Upper lobe of left lung (tissue), 6 donors: ENCODE data around the gene ABCA13. TPM values are rescaled to one million over a fixed set of nuclear protein-coding genes. Genes with fewer than 3 reads are reported as not detected.

Experiments used
- ATAC-seq, 2 donors: fragments of 200-7000 bp; cut with Tn5 transposase; one replicate each; pipeline ENCODE4 v1.9.1; 2022; ENCODE audit warnings: mild to moderate bottlenecking in 2 of 2, moderate library complexity in 2 of 2; ENCODE audit not compliant: low FRiP score in 2 of 2
- DNase-seq, 2 donors: peaks; one replicate each; pipeline ENCODE4 v3.0.0-alpha.2; 2019 to 2020
- H3K27ac ChIP-seq, 4 donors: fragments of 200-600 bp; sonication (generic); one replicate each; pipeline ENCODE4 v1.5.1; 2016 to 2019
- H3K27me3 ChIP-seq, 4 donors: fragments of 200-600 bp; sonication (generic); one replicate each; pipeline ENCODE4 v1.5.1; 2017 to 2019
- H3K36me3 ChIP-seq, 4 donors: fragments of 200-600 bp; sonication (generic); one replicate each; pipeline ENCODE4 v1.5.1; 2016 to 2019
- H3K4me1 ChIP-seq, 4 donors: fragments of 200-600 bp; sonication (generic); one replicate each; pipeline ENCODE4 v1.5.1; 2018 to 2019
- H3K4me3 ChIP-seq, 4 donors: fragments of 200-600 bp; sonication (generic); one replicate each; pipeline ENCODE4 v1.5.1; 2017 to 2019; ENCODE audit warnings: mild to moderate bottlenecking in 2 of 4, moderate library complexity in 1 of 4
- H3K9me3 ChIP-seq, 4 donors: fragments of 200-600 bp; sonication (generic); one replicate each; pipeline ENCODE4 v1.5.1; 2018 to 2019
- EP300 ChIP-seq, 4 donors: sonication (generic); formaldehyde crosslinking; IDR thresholded peaks; one replicate each; pipeline ENCODE4 v1.5.1; 2017; ENCODE audit warnings: antibody characterized with exemption in 4 of 4, control low read depth in 2 of 4
- POLR2A ChIP-seq, 4 donors: fragments of 450-650 bp; IDR thresholded peaks; one replicate each; pipeline ENCODE4 v1.5.1; 2016 to 2017; ENCODE audit warnings: antibody characterized with exemption in 4 of 4, mild to moderate bottlenecking in 2 of 4
- POLR2AphosphoS5 ChIP-seq, 2 donors: sonication (generic); formaldehyde crosslinking; IDR thresholded peaks; one replicate each; pipeline ENCODE4 v1.5.1; 2017; ENCODE audit warnings: antibody characterized with exemption in 2 of 2
- WGBS, 2 donors: methylation state at CpG; one replicate each; pipeline ENCODE4 v1.1.5; 2017 to 2018; 5-methylcytosine and 5-hydroxymethylcytosine counted together
- total RNA-seq, 6 donors: library from RNA; depleted of rRNA in 4 of 6; stranded (reverse); fragments of >200 nt in 4 of 6; gene quantifications; one replicate each; pipeline versions ENCODE4 v1.1.0 to v1.2.1, GENCODE V29; 2016 to 2021
- TF ChIP-seq, protein P1 (sequence below), 6 experiments: fragments of 450-650 bp in 4 of 6; fragments of 200-600 bp in 2 of 6; sonication (generic) in 2 of 6; IDR thresholded peaks; one replicate each; pipeline ENCODE4 v1.5.1; 2016 to 2019; ENCODE audit warnings: antibody characterized with exemption in 6 of 6
- donor health status: DM: no; HTN: no; CAD: no; lungs with moderate emphysema.
- donor health status: DM: no; HTN: yes; CAD: no; lungs with severe emphysema.

Gene ABCA13
- total RNA-seq, 6 donors from 2014 or later = 0.49 to 27.7 (median 7.1) TPM

DNA sequence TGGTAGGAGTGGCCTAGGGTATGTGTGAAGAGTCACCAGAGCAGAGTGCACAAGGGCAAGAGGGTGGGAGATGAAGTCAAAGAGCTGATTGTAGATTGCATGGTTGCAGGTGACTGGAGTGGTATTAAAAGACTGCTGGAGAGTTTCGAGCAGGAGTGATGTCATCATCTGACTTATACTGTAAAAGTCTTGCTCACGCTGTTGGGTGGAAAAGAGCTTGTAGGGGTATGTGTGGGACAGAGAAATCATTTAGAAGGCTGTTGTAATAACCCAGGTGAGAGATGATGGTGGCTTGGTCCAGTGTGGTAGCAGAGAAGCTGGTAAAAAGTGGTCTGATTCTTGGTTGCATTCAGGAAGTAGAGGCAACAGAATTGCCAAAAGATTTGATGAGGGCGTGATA is 184.1 kb downstream of the ABCA13 start:
- no peak overlapping the region for H3K27ac ChIP-seq
- no peaks in the 10 kb centered on the region for H3K4me1 ChIP-seq
- TF ChIP-seq POLR2A (IDR thresholded peaks at IDR 0.05) = no peak
- TF ChIP-seq, protein P1, sequence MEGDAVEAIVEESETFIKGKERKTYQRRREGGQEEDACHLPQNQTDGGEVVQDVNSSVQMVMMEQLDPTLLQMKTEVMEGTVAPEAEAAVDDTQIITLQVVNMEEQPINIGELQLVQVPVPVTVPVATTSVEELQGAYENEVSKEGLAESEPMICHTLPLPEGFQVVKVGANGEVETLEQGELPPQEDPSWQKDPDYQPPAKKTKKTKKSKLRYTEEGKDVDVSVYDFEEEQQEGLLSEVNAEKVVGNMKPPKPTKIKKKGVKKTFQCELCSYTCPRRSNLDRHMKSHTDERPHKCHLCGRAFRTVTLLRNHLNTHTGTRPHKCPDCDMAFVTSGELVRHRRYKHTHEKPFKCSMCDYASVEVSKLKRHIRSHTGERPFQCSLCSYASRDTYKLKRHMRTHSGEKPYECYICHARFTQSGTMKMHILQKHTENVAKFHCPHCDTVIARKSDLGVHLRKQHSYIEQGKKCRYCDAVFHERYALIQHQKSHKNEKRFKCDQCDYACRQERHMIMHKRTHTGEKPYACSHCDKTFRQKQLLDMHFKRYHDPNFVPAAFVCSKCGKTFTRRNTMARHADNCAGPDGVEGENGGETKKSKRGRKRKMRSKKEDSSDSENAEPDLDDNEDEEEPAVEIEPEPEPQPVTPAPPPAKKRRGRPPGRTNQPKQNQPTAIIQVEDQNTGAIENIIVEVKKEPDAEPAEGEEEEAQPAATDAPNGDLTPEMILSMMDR (IDR thresholded peaks at IDR 0.05) = no peak
- TF ChIP-seq EP300 (IDR thresholded peaks at IDR 0.05) = no peak
- TF ChIP-seq POLR2AphosphoS5 (IDR thresholded peaks at IDR 0.05) = no peak
- ATAC-seq = no peak
- no peak overlapping the region for H3K4me3 ChIP-seq
- H3K36me3 ChIP-seq = no peaks in the 10 kb centered on the region
- 89 to 96% methylated on average over 3 of the region's 3 CpGs for WGBS, 2 donors
- no peak for DNase-seq
- H3K27me3 ChIP-seq = no peaks in the 10 kb centered on the region
- H3K9me3 ChIP-seq = no peaks in the 10 kb centered on the region

DNA sequence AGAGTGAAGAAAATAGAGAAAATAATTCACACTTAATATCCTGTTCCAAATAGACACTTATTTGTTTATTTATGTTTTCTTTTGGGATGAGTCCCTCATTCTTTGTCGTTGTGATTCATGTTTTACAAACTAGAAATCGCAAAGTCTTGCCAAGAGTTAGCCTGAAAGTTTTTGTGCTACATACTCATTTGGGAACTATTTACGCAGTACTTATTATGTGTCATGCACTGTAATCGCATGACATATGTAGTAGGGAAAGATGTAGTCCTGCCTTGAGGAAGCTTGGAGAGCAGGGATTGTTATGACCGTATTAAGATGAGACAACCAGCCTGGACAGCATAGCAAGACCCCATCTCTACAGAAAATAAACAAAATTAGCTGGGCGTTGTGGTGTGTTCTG is 189.3 kb downstream of the ABCA13 start:
- Histone ChIP-seq H3K27ac (no peak overlapping the region), H3K4me1 (no peaks in the 10 kb centered on the region), H3K4me3 (no peak overlapping the region), H3K36me3 (no peaks in the 10 kb centered on the region), H3K27me3 (no peaks in the 10 kb centered on the region), H3K9me3 (no peaks in the 10 kb centered on the region)
- ATAC-seq = no peak
- DNase-seq = no peak
- TF ChIP-seq EP300 (IDR thresholded peaks at IDR 0.05) (no peak), POLR2A (IDR thresholded peaks at IDR 0.05) (no peak), POLR2AphosphoS5 (IDR thresholded peaks at IDR 0.05) (no peak)
- TF ChIP-seq, protein P1 (IDR thresholded peaks at IDR 0.05) = no peak
- 64 to 81% methylated on average over 6 of the region's 6 CpGs for WGBS, 2 donors

DNA sequence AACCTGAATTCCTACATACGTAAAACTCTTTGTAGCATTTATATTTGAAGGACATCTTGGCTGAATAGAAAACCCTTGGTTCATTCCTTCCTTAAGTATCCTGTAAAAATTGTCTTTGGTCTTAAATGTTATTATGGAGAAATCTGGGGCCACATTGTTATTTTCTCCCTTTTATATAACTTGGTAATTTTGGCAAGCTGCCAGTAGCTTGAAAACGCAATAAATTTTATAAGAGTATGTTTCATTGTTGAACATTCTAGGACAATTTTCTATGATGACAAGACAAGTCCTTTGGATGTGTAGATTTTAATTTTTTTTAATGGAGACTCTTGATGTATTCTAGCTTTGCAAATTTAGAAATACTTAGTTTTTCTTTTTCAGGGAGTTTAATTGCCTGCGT is 191.9 kb downstream of the ABCA13 start:
- WGBS, 2 donors = 40 to 79% methylated on average over 3 of the region's 3 CpGs

DNA sequence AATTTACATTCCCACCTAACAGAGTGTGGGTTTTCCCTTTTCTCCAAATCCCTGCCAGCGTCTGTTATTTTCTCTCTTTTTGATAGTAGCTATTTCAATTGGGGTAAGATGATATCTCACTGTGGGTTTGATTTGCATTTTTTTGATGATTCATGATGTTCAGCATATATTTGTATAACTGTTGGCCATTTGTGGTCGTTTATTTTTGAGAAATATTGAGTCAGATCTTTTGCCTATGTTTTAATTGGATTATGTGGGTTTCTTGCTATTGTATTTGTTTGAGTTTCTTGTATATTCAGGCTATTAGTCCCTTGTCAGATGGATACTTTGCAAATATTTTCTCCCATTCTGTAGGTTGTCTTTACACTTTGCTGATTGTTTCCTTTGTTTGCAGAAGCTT is 193.8 kb downstream of the ABCA13 start:
- no peak for DNase-seq
- WGBS, 2 donors = 45 to 55% methylated on average over 2 of the region's 2 CpGs
- Histone ChIP-seq H3K4me3 (no peak overlapping the region), H3K27me3 (no peaks in the 10 kb centered on the region), H3K27ac (no peak overlapping the region), H3K4me1 (no peaks in the 10 kb centered on the region), H3K9me3 (no peaks in the 10 kb centered on the region), H3K36me3 (no peaks in the 10 kb centered on the region)
- TF ChIP-seq, protein P1 (IDR thresholded peaks at IDR 0.05) = no peak
- TF ChIP-seq POLR2AphosphoS5 (IDR thresholded peaks at IDR 0.05) = no peak
- TF ChIP-seq EP300 (IDR thresholded peaks at IDR 0.05) = no peak
- TF ChIP-seq POLR2A (IDR thresholded peaks at IDR 0.05) = no peak
- no peak for ATAC-seq

More for the DNA sequence above, 191.9 kb downstream of the ABCA13 start:
- no peaks in the 10 kb centered on the region for H3K4me1 ChIP-seq
- no peaks in the 10 kb centered on the region for H3K27me3 ChIP-seq
- ATAC-seq = no peak
- no peak overlapping the region for H3K4me3 ChIP-seq
- H3K27ac ChIP-seq = no peak overlapping the region
- TF ChIP-seq, protein P1 (IDR thresholded peaks at IDR 0.05) = no peak
- no peak for TF ChIP-seq EP300 (IDR thresholded peaks at IDR 0.05)
- TF ChIP-seq POLR2A (IDR thresholded peaks at IDR 0.05) = no peak
- no peaks in the 10 kb centered on the region for H3K9me3 ChIP-seq
- H3K36me3 ChIP-seq = no peaks in the 10 kb centered on the region
- no peak for DNase-seq

DNA sequence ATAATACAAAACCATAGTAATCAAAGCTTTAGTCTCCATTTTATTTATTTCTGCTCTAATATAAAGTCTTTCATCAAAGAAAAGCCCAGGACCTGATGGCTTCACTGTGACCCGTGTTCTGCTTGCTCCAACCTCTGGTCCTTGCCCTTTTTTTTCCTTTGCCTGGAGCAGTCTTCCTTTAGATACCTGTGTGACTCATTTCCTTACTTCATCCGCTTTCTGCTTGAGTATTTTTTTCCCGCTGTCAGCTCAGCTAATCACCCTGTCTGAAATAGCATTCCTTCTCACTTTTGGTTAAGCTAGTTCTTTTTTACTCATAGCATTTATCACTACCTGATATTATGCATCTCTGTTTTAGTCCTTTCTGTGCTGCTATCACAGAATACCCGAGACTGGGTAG is 194.8 kb downstream of the ABCA13 start:
- no peak overlapping the region for H3K27ac ChIP-seq
- DNase-seq (no peak), ATAC-seq (no peak)
- no peaks in the 10 kb centered on the region for H3K36me3 ChIP-seq
- no peaks in the 10 kb centered on the region for H3K27me3 ChIP-seq
- H3K4me3 ChIP-seq = no peak overlapping the region
- peaks cover 0 to 7% (median 2%) of the 10 kb centered on the region in 4 donors for H3K9me3 ChIP-seq
- TF ChIP-seq POLR2AphosphoS5 (IDR thresholded peaks at IDR 0.05) (no peak), POLR2A (IDR thresholded peaks at IDR 0.05) (no peak), EP300 (IDR thresholded peaks at IDR 0.05) (no peak)
- TF ChIP-seq, protein P1 (IDR thresholded peaks at IDR 0.05) = no peak
- H3K4me1 ChIP-seq = no peaks in the 10 kb centered on the region
- WGBS, 2 donors = 79% methylated on average over 4 of the region's 4 CpGs
